SK-N-MC (cell line): ENCODE data around the gene PNMT.

Source experiments
- EZH2 ChIP-seq: fragments of 200-600 bp; sonication (generic); IDR thresholded peaks from one replicate; pipeline ENCODE4 v1.6.1; 2017; ENCODE audit warnings: antibody characterized with exemption
- POLR2AphosphoS5 ChIP-seq: IDR thresholded peaks from 2 replicates; pipeline ENCODE4 v1.6.1; 2012; ENCODE audit warnings: mild to moderate bottlenecking, low read depth, low read length, borderline replicate concordance

DNA sequence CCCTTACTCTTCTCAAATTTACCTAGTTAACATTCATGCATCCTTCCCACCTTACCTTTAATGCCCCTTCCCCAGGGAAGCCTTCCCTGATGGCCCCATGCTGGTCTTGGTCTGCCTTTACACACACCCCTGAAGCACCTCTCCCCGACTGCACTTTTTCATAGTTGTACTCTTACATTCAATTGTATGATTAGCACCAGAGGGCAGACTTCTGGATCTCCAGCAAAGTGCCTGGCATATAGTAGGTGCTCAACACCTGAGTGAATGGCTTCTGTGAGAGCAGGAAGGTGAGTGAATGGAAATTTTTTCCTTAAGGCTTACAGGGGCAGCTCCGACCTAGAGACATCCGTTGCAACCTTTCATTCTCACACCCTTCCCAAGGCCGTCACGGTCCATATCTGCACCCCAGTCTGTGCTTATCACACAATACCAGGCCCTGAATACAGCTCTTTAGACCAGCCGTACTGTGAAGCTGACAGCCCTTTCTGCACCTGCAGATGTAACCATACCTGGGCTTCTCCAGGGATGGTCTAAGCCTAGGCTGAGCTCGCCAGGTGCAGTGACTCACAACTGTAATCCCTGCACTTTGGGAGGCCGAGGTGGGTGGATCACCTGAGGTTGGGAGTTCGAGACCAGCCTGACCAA lies 15.2 kb downstream of the PNMT start:
- TF ChIP-seq EZH2: no peak
- no peak for TF ChIP-seq POLR2AphosphoS5
